ENCODE results near the gene AGRN. TPM values are rescaled to one million over a fixed set of nuclear protein-coding genes. Genes with fewer than 3 reads are reported as not detected.

AGRN gene
- total and polyA plus RNA-seq, 8 donors: 40.5 to 166 (median 71.4) TPM

DNA sequence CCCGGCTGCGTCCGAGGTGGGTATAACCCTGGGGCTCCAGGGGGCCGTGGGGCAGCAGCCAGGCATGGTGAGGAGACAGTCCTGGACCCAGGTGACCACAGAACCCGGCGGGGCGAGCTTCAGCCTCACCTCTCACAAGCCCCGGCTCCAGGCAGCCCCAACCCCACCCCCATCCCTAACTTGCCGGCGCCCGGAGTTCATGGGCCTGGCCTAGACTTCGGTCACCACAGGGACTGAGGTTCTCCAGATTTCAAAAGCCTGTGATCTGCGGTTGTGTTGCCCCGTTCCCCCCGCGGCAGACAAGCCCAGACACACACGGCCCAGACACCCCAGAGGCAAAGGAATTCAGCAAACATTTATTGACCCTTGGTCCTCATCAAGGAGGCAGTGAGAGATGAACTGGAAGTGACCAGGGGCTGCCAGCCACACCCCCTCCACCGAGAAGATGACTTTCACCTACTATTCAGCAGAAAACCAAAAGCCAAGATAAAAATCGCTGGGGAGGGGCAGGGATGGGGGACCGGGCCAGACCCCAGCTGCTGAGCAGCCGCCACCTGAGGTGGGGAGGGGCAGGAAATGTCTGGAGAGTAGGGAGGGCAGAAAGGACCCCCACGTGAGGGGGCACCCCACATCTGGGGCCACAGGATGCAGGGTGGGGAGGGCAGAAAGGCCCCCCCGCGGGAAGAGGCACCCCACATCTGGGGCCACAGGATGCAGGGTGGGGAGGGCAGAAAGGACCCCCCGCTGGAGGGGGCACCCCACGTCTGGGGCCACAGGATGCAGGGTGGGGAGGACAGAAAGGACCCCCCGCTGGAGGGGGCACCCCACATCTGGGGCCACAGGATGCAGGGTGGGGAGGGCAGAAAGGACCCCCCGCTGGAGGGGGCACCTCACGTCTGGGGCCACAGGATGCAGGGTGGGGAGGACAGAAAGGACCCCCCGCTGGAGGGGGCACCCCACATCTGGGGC is 24.0 kb upstream of the AGRN start:
- no peak for FAIRE-seq
- intact Hi-C loops (cut with DNase I): no loop called here
- ATAC-seq: no peak
- Histone ChIP-seq H3K36me3 (no peaks in the 10 kb centered on the region), H3K27ac (no peak overlapping the region), H3K27me3 (no peaks in the 10 kb centered on the region), H3K4me1 (peaks cover 0 to 4% (median 0%) of the 10 kb centered on the region in 3 donors), H3K4me3 (no peak overlapping the region), H3K9me3 (no peaks in the 10 kb centered on the region)
- TF ChIP-seq CTCF (IDR thresholded peaks at IDR 0.05): no peak
- DNase-seq: peak in 2 of 6 donors; percentile 4 to 74
- WGBS, 2 donors: 37 to 45% methylated on average over 27 to 30 of the region's 30 CpGs

GRCh38 chr1:996851-997712 is 22.8 kb upstream of the AGRN start:
- WGBS, 2 donors: 56 to 71% methylated on average over 21 to 24 of the region's 24 CpGs
- TF ChIP-seq CTCF (IDR thresholded peaks at IDR 0.05): no peak
- Histone ChIP-seq H3K4me1 (peaks cover 0 to 4% (median 0%) of the 10 kb centered on the region in 3 donors), H3K4me3 (no peak overlapping the region), H3K27ac (no peak overlapping the region), H3K27me3 (no peaks in the 10 kb centered on the region), H3K9me3 (no peaks in the 10 kb centered on the region), H3K36me3 (no peaks in the 10 kb centered on the region)
- intact Hi-C loops (cut with DNase I): no loop called here
- no peak for ATAC-seq
- peak in 3 of 6 donors; percentile 3 to 76 (median 22) for DNase-seq
- no peak for FAIRE-seq

DNA sequence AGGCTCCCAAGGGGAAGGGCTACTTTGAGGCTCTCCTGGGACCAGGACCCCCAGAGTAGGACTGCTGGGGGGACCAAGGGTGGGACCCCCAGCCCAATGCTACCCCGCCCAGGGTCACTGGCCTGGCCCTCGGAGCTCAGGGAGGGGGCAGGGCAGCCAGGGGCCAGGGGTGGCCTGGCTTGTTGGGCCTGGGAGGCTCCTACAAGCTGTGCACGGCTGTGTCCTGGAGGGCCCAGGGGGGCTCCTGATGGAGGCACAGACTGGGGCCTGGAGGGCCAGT is 22.3 kb upstream of the AGRN start:
- Histone ChIP-seq H3K9me3 (no peaks in the 10 kb centered on the region), H3K4me1 (peaks cover 0 to 4% (median 0%) of the 10 kb centered on the region in 3 donors), H3K4me3 (peak overlapping the region in 2 of 4 donors; percentile 57 to 58), H3K27ac (no peak overlapping the region), H3K27me3 (no peaks in the 10 kb centered on the region), H3K36me3 (no peaks in the 10 kb centered on the region)
- ATAC-seq: no peak
- no peak for TF ChIP-seq CTCF (IDR thresholded peaks at IDR 0.05)
- 66 to 79% methylated on average over 2 to 3 of the region's 3 CpGs for WGBS, 2 donors
- intact Hi-C loops (cut with DNase I): no loop called here
- FAIRE-seq: no peak
- peak in 1 of 6 donors; percentile 82 for DNase-seq

DNA sequence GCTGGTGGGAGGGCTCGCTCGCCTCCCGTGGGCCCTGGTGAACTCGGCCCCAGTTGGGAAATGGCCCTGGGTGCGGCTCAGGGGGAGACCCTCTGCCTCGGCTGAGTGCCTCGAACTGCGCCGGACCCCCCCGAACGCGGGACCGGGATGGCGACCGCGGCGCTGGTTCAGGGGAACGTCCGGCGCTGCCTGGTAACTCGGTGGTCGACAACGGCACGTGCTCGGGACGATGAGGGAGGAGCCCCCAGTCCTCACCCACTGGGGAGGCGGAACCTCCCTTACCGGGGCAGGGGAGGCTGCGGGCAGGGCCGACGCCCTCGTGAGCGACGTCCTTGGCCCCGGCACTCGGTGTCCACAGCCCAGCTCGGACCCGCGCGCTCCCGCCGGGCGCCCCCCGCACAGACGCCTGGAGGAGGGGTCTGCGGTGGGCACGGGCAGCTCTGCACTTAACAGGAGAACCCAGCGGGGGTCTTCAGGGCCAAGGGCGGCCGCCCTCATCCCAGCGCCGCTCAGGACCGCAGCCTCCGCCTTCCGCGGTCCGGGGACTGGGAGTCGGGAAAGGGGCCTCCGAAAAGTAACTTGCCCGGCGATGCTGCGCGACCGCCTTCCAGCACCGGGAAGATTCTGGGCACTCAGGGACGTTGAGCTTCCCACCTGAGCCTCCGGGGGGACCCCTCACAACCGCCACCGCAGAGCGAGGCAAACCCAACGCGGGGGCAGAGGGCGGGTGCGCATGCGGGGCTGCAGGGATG is 21.8 kb upstream of the AGRN start:
- peaks cover 0 to 4% (median 0%) of the 10 kb centered on the region in 3 donors for H3K4me1 ChIP-seq
- TF ChIP-seq CTCF (IDR thresholded peaks at IDR 0.05): no peak
- no peaks in the 10 kb centered on the region for H3K9me3 ChIP-seq
- ATAC-seq: no peak
- intact Hi-C loops (cut with DNase I): no loop called here
- no peak for FAIRE-seq
- H3K4me3 ChIP-seq: peak overlapping the region; percentile 33 to 58 (median 48)
- DNase-seq: peak in 5 of 6 donors; percentile 15 to 79 (median 58)
- no peak overlapping the region for H3K27ac ChIP-seq
- H3K27me3 ChIP-seq: no peaks in the 10 kb centered on the region
- H3K36me3 ChIP-seq: no peaks in the 10 kb centered on the region
- 22 to 27% methylated on average over 57 to 75 of the region's 75 CpGs for WGBS, 2 donors

Data from pancreas (tissue), 10 donors.